Embryonic facial prominence (tissue), 1 donor: Measurements from ENCODE around the gene GALNT16.
"Not testable (repeated sequence)": the region's sequence is repeated elsewhere in the genome, so short reads cannot be mapped to it uniquely, and the experiment has no call there.

Experiments used
- DNase-seq: peaks from one replicate; pipeline ENCODE4 v3.0.0-alpha.2; 2016; ENCODE audit errors: extremely low spot score

GALNT16 gene

GRCh38 chr14:69259527-69260189, at the start of gene GALNT16:
GALNT16 (plus strand) TSS chr14:69260158; CDS start chr14:69260291, 133 bp downstream.
- no peak for DNase-seq

- DNase-seq: no peak
Measured at GRCh38 chr14:69214393-69214792, 45.6 kb upstream of the GALNT16 start.

- not testable (repeated sequence) for DNase-seq
Measured at GRCh38 chr14:69217663-69218062, 42.3 kb upstream of the GALNT16 start.

GRCh38 chr14:69224946-69225345, 35.0 kb upstream of the GALNT16 start:
- DNase-seq: no peak

GRCh38 chr14:69226178-69226577, 33.8 kb upstream of the GALNT16 start:
- no peak for DNase-seq

- DNase-seq: no peak
Measured at GRCh38 chr14:69226736-69227135, 33.2 kb upstream of the GALNT16 start.

- DNase-seq: no peak
Measured at GRCh38 chr14:69231486-69231885, 28.5 kb upstream of the GALNT16 start.

- no peak for DNase-seq
Measured at GRCh38 chr14:69232388-69232787, 27.6 kb upstream of the GALNT16 start.

GRCh38 chr14:69234106-69234505, 25.9 kb upstream of the GALNT16 start:
- DNase-seq: no peak

- no peak for DNase-seq
Measured at GRCh38 chr14:69235708-69236107, 24.2 kb upstream of the GALNT16 start.

GRCh38 chr14:69237142-69237541, 22.8 kb upstream of the GALNT16 start:
- DNase-seq: no peak

GRCh38 chr14:69237584-69237983, 22.4 kb upstream of the GALNT16 start:
- DNase-seq: no peak

- no peak for DNase-seq
Measured at GRCh38 chr14:69238883-69239282, 21.1 kb upstream of the GALNT16 start.

- no peak for DNase-seq
Measured at GRCh38 chr14:69240527-69241173, 19.3 kb upstream of the GALNT16 start.

GRCh38 chr14:69241577-69241976, 18.4 kb upstream of the GALNT16 start:
- DNase-seq: no peak

- peak; percentile 80 for DNase-seq
Measured at GRCh38 chr14:69242311-69243224, 17.4 kb upstream of the GALNT16 start.

GRCh38 chr14:69244946-69245345, 15.0 kb upstream of the GALNT16 start:
- DNase-seq: no peak

GRCh38 chr14:69246331-69246730, 13.6 kb upstream of the GALNT16 start:
- no peak for DNase-seq

GRCh38 chr14:69247676-69248440, 12.1 kb upstream of the GALNT16 start:
- DNase-seq: peak; percentile 25

GRCh38 chr14:69249603-69250002, 10.4 kb upstream of the GALNT16 start:
- no peak for DNase-seq

GRCh38 chr14:69252851-69253250, 7.1 kb upstream of the GALNT16 start:
- DNase-seq: no peak

GRCh38 chr14:69259168-69259526, 811 bp upstream of the GALNT16 start:
- no peak for DNase-seq
